ENCODE data around the gene COL4A1.

The COL4A1 gene

GRCh38 chr13:110306960-110307766, at the start of gene COL4A1, which contains the start of gene COL4A2:
Gene COL4A1 (minus strand): TSS chr13:110307157. CDS start chr13:110307027, 130 bp downstream.
Gene COL4A2 (plus strand): TSS chr13:110307284. CDS start chr13:110307904, 620 bp downstream.
- peak in 2 of 3 experiments; percentile 62 to 71 for DNase-seq

- DNase-seq = no peak
Measured at GRCh38 chr13:110356362-110356761, 49.4 kb upstream of the COL4A1 start.

- no peak for DNase-seq
Measured at GRCh38 chr13:110354715-110355473, 47.9 kb upstream of the COL4A1 start.

- no peak for DNase-seq
Measured at GRCh38 chr13:110354123-110354627, 47.2 kb upstream of the COL4A1 start.

GRCh38 chr13:110353339-110353977, 46.5 kb upstream of the COL4A1 start:
- no peak for DNase-seq

GRCh38 chr13:110352735-110353134, 45.8 kb upstream of the COL4A1 start:
- DNase-seq = no peak

- no peak for DNase-seq
Measured at GRCh38 chr13:110351636-110352420, 44.9 kb upstream of the COL4A1 start.

GRCh38 chr13:110350509-110350908, 43.6 kb upstream of the COL4A1 start:
- DNase-seq = no peak

- no peak for DNase-seq
Measured at GRCh38 chr13:110350049-110350448, 43.1 kb upstream of the COL4A1 start.

- no peak for DNase-seq
Measured at GRCh38 chr13:110349239-110349638, 42.3 kb upstream of the COL4A1 start.

- DNase-seq = no peak
Measured at GRCh38 chr13:110348309-110349105, 41.5 kb upstream of the COL4A1 start.

- no peak for DNase-seq
Measured at GRCh38 chr13:110347535-110348308, 40.8 kb upstream of the COL4A1 start.

GRCh38 chr13:110347088-110347487, 40.1 kb upstream of the COL4A1 start:
- DNase-seq = no peak

GRCh38 chr13:110346661-110347067, 39.7 kb upstream of the COL4A1 start:
- DNase-seq = peak; percentile 47 to 69 (median 66)

GRCh38 chr13:110345701-110346100, 38.7 kb upstream of the COL4A1 start:
- no peak for DNase-seq

GRCh38 chr13:110345266-110345665, 38.3 kb upstream of the COL4A1 start:
- no peak for DNase-seq

GRCh38 chr13:110344320-110344719, 37.4 kb upstream of the COL4A1 start:
- no peak for DNase-seq

GRCh38 chr13:110343241-110343865, 36.4 kb upstream of the COL4A1 start:
- DNase-seq = no peak

GRCh38 chr13:110342474-110342873, 35.5 kb upstream of the COL4A1 start:
- no peak for DNase-seq

Data from NCI-H1417 (cell line).